Dedifferentiated amniotic fluid mesenchymal stem cell (primary cell): ENCODE results near the gene GNG2.
A peak's percentile ranks its signal among the peaks of the same experiment; 100 is the strongest.

Source experiments
- DNase-seq: peaks from one replicate; pipeline ENCODE4 v3.0.0-alpha.2; 2016; ENCODE audit errors: extremely low spot score

The GNG2 gene

GRCh38 chr14:51942971-51943370 is 82.6 kb downstream of the GNG2 start:
- DNase-seq, result no peak

GRCh38 chr14:51950007-51950406 is 89.6 kb downstream of the GNG2 start:
- DNase-seq, result no peak

- DNase-seq, result no peak
Measured at GRCh38 chr14:51951656-51952055, 91.2 kb downstream of the GNG2 start.

GRCh38 chr14:51954031-51954430 is 93.6 kb downstream of the GNG2 start:
- no peak for DNase-seq

- DNase-seq, result no peak
Measured at GRCh38 chr14:51954657-51955056, 94.2 kb downstream of the GNG2 start.

- DNase-seq, result no peak
Measured at GRCh38 chr14:51957950-51958349, 97.5 kb downstream of the GNG2 start.

- DNase-seq, result no peak
Measured at GRCh38 chr14:51959928-51960327, 99.5 kb downstream of the GNG2 start.

GRCh38 chr14:51960866-51961265 is 100.5 kb downstream of the GNG2 start:
- no peak for DNase-seq

- no peak for DNase-seq
Measured at GRCh38 chr14:51962711-51963110, 102.3 kb downstream of the GNG2 start.

- DNase-seq, result peak; percentile 36
Measured at GRCh38 chr14:51963286-51963685, 102.9 kb downstream of the GNG2 start.

GRCh38 chr14:51967521-51967920 is 107.1 kb downstream of the GNG2 start:
- DNase-seq, result no peak

- no peak for DNase-seq
Measured at GRCh38 chr14:51969852-51970540, 109.6 kb downstream of the GNG2 start.

GRCh38 chr14:51972566-51972965 is 112.2 kb downstream of the GNG2 start:
- DNase-seq, result no peak

GRCh38 chr14:51977075-51977474 is 116.7 kb downstream of the GNG2 start:
- DNase-seq, result no peak

- no peak for DNase-seq
Measured at GRCh38 chr14:51978681-51979085, 118.3 kb downstream of the GNG2 start.

GRCh38 chr14:51979088-51979709 is 118.8 kb downstream of the GNG2 start:
- DNase-seq, result peak; percentile 78

- DNase-seq, result no peak
Measured at GRCh38 chr14:51981218-51981854, 120.9 kb downstream of the GNG2 start.

GRCh38 chr14:51988221-51988620 is 127.8 kb downstream of the GNG2 start:
- DNase-seq, result no peak

GRCh38 chr14:51989293-51990234 is 129.2 kb downstream of the GNG2 start, which contains the start of gene RTRAF:
Gene RTRAF, plus strand, starts transcription at chr14:51989546. Its CDS starts 94 bp downstream, at chr14:51989640.
- peak; percentile 82 for DNase-seq

GRCh38 chr14:51990488-51990887 is 130.1 kb downstream of the GNG2 start:
- no peak for DNase-seq

GRCh38 chr14:51993285-51993920 is 133.0 kb downstream of the GNG2 start:
- no peak for DNase-seq
